PC-9 (cell line): ENCODE measurements around the gene HMGB3.

Experiments
- CTCF ChIP-seq: fragments of 200-600 bp; sonication (generic); conservative IDR thresholded peaks from 2 replicates; pipeline ENCODE4 v1.6.1; 2017; ENCODE audit warnings: mixed run types, antibody characterized with exemption, mild to moderate bottlenecking, moderate library complexity
- EZH2 ChIP-seq: fragments of 200-600 bp; sonication (generic); IDR thresholded peaks from 2 replicates; pipeline ENCODE4 v1.8.0; 2017; ENCODE audit warnings: antibody characterized with exemption, low read depth

GRCh38 chrX:150980711-150981110 is 2.4 kb upstream of the HMGB3 start:
- TF ChIP-seq CTCF (no peak), EZH2 (no peak)
